HG03571 (cell line): ENCODE data around the gene SLC66A2.
A peak's percentile ranks its signal among the peaks of the same experiment; 100 is the strongest.
"Not testable (repeated sequence)": the region's sequence is repeated elsewhere in the genome, so short reads cannot be mapped to it uniquely, and the experiment has no call there.

Source experiments
- ATAC-seq: cut with Tn5 transposase; IDR thresholded peaks from one replicate; pipeline ENCODE4 v1.9.1; 2021; ENCODE audit not compliant: unreplicated experiment

SLC66A2 gene

DNA sequence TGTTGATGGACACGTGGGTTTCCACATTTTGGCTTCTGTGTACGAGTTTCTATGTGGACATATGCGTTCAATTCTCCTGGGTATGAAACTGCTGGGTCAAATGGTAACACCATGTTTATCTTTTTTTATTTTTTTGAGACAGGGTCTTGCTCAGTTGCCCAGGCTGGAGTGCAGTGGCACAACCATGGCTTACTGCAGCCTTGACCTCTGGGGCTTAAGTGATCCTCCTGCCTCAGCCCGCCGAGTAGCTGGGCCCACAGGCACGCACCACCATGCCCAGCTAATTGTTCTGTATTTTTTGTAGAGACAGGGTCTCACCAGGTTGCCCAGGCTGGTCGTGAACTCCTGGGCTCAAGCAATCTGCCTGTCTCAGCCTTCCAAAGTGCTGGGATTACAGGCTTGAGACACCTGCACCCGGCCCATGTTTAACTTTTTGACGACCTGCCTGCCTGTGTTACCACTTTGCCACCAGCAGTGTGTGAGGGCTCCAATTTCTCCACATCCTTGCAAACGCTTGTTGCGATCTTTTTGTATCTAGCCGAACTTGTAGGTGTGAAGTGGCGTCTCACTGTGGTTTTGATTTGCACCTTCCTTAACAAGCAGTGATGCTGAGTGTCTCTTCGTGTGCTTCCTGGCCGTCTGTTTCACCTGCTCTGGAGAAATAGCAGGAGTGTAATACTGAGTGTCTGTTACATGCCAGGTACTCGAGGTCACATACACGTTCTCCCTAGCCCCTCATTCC, 19.9 kb upstream of the SLC66A2 start:
- ATAC-seq, result no peak

DNA sequence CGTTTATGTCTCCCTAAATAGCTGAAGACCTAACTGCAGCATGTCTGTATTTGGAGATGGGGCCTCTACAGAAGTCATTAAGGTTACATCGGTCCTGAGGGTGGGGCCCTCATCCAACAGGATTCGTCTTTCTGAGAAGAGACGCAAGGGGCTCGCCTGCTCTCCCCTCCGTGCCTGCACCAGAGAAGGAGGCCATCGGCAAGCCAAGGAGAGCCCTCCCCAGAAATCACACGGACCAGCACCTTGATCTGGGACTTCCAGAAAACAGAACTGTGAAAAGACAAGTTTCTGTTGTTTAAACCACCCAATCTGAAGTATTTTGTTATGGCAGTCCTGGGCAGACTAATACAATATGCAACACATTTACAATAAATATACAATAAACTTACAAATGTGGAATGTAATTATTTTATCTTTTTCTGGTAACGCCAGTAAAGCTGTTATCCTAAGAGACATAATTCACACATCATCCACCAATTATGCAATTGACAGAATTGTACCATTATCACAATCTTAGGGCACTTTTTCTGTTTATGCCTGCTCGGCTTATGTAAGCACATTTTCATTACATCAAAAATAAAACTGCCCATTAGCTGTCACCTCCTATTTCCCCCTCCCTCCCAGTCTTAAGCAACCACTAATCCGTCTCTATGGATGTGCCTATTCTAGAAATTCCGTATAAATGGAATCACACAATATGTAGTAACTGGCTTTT, 19.1 kb upstream of the SLC66A2 start:
- no peak for ATAC-seq

- no peak for ATAC-seq
Observed at GRCh38 chr18:79965119-79965902, 13.9 kb upstream of the SLC66A2 start.

- ATAC-seq, result peak; percentile 77
Observed at GRCh38 chr18:79964330-79965118, 13.1 kb upstream of the SLC66A2 start, which contains the start of gene HSBP1L1. TSS of gene HSBP1L1 (plus strand) at chr18:79964643. CDS start at chr18:79964736, 93 bp downstream.

- ATAC-seq, result no peak
Observed at GRCh38 chr18:79963658-79964329, 12.3 kb upstream of the SLC66A2 start.

GRCh38 chr18:79962835-79963657, 11.6 kb upstream of the SLC66A2 start:
- ATAC-seq, result peak; percentile 39

DNA sequence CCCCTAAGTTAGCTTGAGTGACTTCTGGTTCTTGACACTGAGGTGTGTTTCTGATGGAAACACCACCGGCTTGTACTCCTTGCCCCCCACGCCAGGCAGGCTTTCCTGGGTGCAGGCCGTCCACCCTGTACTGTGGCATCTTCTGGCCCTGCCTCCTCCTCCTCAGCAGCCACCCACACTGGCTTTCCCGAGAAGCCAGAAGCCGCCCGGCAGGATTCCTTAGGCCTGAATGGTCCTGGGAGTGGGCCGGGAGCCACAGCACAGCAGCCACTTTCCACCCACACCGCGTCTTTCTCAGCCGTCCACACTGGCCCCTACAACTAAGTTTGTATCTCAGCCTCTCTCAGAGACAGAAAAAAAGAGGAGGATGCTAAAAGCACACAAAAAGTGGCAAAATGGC, 10.9 kb upstream of the SLC66A2 start:
- no peak for ATAC-seq

GRCh38 chr18:79961527-79962291, 10.3 kb upstream of the SLC66A2 start:
- no peak for ATAC-seq

- no peak for ATAC-seq
Observed at GRCh38 chr18:79960921-79961526, 9.6 kb upstream of the SLC66A2 start.

DNA sequence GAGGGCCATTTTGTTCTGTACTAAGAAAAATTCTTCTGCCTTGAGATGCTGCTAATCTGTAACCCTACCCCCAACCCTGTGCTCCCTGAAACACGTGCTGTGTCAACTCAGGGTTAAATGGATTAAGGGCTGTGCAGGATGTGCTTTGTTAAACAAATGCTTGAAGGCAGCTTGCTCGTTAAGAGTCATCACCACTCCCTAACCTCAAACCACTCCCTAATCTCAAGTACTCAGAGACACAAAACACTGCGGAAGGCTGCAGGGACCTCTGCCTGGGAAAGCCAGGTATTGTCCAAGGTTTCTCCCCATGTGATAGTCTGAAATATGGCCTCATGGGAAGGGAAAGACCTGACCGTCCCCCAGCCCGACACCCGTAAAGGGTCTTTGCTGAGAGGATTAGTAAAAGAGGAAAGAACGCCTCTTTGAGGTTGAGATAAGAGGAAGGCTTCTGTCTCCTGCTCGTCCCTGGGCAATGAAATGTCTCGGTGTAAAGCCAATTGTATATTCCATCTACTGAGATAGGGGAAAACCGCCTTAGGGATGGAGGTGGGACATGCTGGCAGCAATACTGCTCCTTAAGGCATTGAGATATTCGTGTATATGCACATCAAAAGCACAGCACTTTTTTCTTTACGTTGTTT, 8.8 kb upstream of the SLC66A2 start:
- ATAC-seq, result not testable (repeated sequence)

DNA sequence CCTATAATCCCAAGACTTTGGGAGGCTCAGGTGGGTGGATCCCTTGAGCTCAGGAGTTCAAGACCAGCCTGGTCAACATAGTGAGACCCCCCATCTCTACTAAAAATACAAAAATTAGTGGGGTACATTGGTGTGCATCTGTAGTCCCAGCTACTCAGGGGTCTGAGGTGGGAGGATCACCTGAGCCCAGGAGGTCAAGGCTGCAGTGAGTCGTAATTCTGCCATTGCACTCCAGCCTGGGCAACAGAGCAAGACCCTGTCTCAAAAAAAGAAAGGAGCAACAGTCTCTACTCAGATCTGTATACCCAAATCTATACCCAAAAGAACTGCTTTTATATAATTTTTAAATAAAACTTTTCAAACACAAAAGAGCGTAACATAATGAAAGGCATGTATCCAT, 7.5 kb upstream of the SLC66A2 start:
- ATAC-seq, result no peak

DNA sequence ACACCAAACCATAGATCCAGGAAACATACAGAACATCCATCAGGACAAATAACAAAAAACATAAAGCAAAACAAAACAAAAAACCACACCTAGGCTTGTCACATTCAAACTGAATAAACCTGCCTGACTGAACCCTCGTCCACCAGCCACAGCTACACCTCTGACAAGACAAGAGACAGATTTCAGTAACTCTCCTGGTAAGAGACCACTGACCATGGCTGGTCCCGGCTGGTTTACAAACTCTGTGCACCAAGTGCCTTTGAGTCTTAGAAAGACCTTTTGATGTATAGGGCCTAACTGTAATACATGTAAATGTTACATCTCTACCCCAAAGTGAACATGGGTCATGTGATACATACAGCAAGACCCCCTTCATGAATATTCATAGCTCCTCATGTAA, 4.8 kb upstream of the SLC66A2 start:
- ATAC-seq, result no peak

DNA sequence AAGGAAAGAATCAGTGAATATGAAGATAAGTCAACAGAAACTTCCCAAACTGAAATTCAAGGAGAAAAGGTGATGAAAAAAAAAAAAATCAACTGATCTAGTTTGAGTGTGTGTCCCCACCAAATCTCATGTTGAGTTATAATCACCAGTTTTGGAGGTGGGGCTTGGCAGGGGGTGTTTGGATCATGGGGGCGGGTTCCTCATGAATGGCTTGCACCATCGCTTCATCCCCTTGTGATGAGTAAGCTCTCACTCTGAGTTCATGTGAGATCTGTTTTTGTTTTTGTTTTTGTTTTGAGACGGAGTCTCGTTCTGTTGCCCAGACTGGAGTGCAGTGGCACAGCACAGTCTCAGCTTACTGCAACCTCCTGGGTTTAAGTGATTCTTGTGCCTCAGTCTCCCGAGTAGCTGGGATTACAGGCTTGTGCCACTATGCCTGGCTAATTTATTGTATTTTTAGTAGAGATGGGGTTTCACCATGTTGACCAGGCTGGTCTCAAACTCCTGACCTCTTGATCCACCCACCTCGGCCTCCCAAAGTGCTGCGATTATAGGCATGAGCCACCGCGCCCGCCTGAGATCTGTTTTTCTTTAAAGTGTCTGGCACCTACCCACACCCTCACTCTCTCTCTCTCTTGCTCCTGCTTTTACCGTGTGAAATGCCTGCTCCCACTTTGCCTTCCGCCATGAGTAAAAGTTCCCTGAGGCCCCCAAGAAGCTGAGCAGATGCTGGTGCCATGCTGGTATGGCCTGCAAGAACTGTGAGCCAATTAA, 4.0 kb upstream of the SLC66A2 start:
- ATAC-seq, result no peak

- ATAC-seq, result no peak
Observed at GRCh38 chr18:79954791-79955190, 3.3 kb upstream of the SLC66A2 start.

DNA sequence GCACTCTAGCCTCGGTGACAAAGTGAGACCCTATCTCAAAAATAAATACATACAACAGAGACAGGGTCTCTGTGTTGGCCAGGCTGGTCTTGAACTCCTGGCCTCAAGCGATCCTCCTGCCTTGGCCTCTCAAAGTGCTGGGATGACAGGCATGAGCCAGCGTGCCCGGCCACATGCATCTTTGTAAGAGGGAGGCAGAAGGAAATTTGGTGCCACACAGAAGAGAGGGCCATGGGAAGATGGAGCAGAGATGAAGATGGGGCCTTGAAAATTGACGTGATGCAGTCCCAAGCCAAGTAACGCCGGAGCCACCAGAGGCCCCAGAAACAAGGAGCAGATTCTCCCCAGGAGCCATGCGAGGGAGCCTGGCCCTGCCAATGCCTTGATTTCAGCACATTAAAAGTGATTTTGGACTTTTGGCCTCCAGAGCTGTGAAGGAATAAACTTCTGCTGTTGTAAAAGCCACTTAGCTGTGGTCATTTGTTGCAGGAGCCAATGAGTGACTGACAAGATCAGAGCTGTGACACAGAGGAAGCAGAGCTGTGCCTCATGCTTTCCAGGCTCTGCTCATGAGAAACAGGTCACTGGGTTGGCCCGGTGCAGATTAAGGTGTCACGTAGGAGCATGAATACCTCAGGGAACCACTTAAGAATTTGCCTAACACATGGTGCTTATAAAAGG, 2.7 kb upstream of the SLC66A2 start:
- ATAC-seq, result no peak

DNA sequence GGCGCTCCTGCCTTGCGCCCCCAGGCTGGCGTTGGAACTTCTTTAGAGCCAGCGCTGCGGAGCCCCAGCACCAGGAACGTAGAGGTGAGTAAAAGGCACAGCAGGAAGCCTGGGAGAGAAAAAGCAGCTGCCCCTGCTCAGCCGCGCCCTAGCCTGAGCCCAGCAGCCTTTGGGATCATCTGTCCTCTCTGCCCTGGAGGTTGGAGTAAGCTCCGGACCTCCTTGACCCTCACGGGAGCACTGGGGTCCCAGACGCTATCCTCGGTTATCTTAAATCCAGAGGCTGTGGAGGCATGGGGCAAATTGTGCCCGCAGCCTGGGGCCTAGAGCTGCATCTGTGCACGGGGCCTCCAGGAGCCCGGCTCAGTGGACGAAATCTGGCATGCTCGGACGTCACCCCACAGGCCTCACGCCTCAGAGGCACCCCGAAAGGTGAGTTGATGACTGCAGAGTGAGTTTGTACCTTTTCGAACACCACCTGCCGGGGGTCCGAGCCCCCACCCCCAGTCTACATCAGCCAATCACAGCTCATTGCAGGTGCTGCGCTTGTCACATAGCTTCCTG, 1.6 kb upstream of the SLC66A2 start:
- ATAC-seq, result no peak
